T-helper 1 cell treated with Interleukin-12 subunit alpha and Interleukin-12 subunit beta and Interleukin-4 antibody, amounts not matched to agents 30 ng/mL and 1 ng/mL, for 36 hours (primary cell): Measurements from ENCODE around the gene BCAP31. TPM values are rescaled to one million over a fixed set of nuclear protein-coding genes. Genes with fewer than 3 reads are reported as not detected.

ENCODE experiments used
- intact Hi-C: fragments of 100-400 bp; cut with micrococcal nuclease; formaldehyde crosslinking; loops from one replicate; pipeline ENCODE4 v1.15.1; 2024
- total RNA-seq: library from RNA; stranded (reverse); gene quantifications from 2 replicates; pipeline ENCODE4 v1.2.3, GENCODE V29; 2022

Gene BCAP31
- total RNA-seq, 1 donor from 2014 or later, result 168 TPM

GRCh38 chrX:153662266-153662665 is 61.9 kb downstream of the BCAP31 start:
- intact Hi-C loops, result loop anchor here (2.0 to 10.0 kb wide), 2 partner anchors 63 to 187 kb away; partner anchors contain the start of genes CCNQ and HAUS7

DNA sequence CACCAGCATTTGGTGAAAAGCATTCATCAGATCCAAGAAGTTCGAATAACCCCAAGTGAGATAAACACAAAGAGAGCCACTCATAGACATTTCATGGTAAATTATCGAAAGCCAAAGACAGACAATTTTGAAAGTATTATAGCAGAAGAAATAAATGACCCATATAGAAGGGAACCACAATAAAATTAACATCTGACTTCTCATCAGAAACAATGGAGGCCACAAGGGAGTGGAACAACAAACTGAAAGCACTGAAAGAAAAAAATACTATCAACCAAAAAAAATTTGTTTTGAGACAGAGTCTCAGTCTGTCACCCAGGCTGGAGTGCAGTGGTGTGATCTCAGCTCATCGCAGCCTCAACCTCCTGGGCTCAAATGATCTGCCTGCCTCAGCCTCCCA is 64.9 kb downstream of the BCAP31 start:
- intact Hi-C loops, result no loop called here

DNA sequence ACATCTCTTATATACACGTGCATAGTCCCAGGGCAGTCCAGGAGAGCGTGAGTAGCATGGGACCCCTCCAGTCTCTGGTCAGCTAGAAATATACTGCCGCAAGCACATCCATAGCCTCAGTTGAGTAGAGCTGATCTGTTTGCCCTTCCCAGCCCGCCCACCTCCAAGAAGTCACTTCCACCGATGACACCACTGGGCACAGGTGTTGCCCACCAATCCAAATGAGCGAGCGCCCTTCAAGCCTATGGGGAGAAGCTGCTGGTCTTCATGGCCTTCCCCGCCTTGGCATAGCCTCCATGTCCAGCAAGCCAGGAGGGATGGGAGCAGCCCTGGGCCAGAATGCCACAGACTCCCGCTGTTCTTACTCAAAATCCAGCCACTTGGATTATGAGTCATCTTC is 67.0 kb downstream of the BCAP31 start:
- intact Hi-C loops, result no loop called here

DNA sequence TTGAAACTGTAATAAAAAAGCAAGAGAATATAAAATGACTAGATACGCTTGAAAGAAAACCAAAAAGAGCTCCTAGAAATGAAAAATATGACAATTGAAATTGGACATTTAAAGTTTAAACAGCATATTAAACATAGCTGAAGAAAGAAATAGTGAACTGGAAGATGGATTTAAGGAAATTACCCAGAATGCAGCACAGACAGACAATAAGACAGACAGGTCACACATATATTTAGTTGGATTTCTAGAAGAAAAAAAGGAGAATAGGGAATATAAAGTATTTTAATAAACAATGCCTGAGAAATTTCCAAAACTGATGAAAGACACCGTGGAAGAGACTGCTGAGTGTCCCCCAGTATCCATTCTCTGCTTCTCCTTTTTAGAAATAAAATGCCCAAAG is 70.6 kb downstream of the BCAP31 start:
- intact Hi-C loops, result no loop called here

- intact Hi-C loops, result no loop called here
Measured at GRCh38 chrX:153651540-153652079, 72.6 kb downstream of the BCAP31 start.

DNA sequence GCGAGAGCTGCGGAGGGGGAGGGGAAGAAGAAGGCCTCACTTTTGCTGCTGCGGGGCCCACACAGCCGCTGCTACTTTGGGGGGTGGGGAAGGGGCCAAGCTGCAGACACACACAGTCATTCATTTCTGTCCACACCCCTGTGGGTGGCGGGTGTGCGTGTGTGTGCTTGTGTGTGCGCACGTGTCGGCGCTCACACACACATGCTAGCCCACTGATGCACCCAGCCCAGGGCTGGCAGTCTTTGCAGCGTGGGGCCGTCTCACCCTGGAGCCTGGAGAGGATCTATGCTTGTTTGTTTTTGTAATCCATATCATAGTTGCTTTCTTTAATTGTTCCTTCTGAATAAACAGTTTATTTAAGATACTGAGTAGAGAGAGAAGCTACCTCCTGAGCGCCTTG is 73.2 kb downstream of the BCAP31 start:
- intact Hi-C loops, result no loop called here

Other genes with a start within 250 kb of the BCAP31 start
- not detected in 2 replicates for gene BGN, start 229.4 kb downstream of the BCAP31 start, total RNA-seq
- 0.07 and 0.12 TPM in 2 replicates for gene ATP2B3, start 206.7 kb downstream of the BCAP31 start, total RNA-seq
- gene CCNQ, start 125.2 kb downstream of the BCAP31 start, total RNA-seq, result 22.7 and 23.3 TPM in 2 replicates
- not detected in 2 replicates for gene DUSP9, start 77.2 kb downstream of the BCAP31 start, total RNA-seq
- gene PNCK, start 50.6 kb downstream of the BCAP31 start, total RNA-seq, result not detected in 2 replicates
- gene SLC6A8, start 36.5 kb downstream of the BCAP31 start, total RNA-seq, result 2.3 and 3.1 TPM in 2 replicates
- gene ABCD1, start 469 bp upstream of the BCAP31 start, total RNA-seq, result 17.8 and 19.3 TPM in 2 replicates
- gene PLXNB3, start 39.9 kb upstream of the BCAP31 start, total RNA-seq, result 0.34 and 0.80 TPM in 2 replicates
- gene SRPK3, start 56.7 kb upstream of the BCAP31 start, total RNA-seq, result not detected in 2 replicates
- gene IDH3G, start 70.0 kb upstream of the BCAP31 start, total RNA-seq, result 72.0 and 74.2 TPM in 2 replicates
- 286 and 299 TPM in 2 replicates for gene SSR4, start 70.3 kb upstream of the BCAP31 start, total RNA-seq
- 0.39 and 0.66 TPM in 2 replicates for gene PDZD4, start 106.2 kb upstream of the BCAP31 start, total RNA-seq
- gene L1CAM, start 161.8 kb upstream of the BCAP31 start, total RNA-seq, result 8.0 and 9.7 TPM in 2 replicates
- not detected in 2 replicates for gene AVPR2, start 180.3 kb upstream of the BCAP31 start, total RNA-seq
- gene ARHGAP4, start 201.9 kb upstream of the BCAP31 start, total RNA-seq, result 281 and 285 TPM in 2 replicates
- 87.4 and 88.4 TPM in 2 replicates for gene NAA10, start 210.7 kb upstream of the BCAP31 start, total RNA-seq
- 24.8 and 30.3 TPM in 2 replicates for gene RENBP, start 220.3 kb upstream of the BCAP31 start, total RNA-seq
- gene HCFC1, start 247.4 kb upstream of the BCAP31 start, total RNA-seq, result 107 and 111 TPM in 2 replicates
- gene TMEM187, start 248.4 kb upstream of the BCAP31 start, total RNA-seq, result 5.2 and 5.8 TPM in 2 replicates